Vein endothelial cell (primary cell): ENCODE results near the gene RAB8A. TPM values are rescaled to one million over a fixed set of nuclear protein-coding genes. Genes with fewer than 3 reads are reported as not detected.

Experiments
- total RNA-seq: library from RNA; depleted of rRNA; stranded (reverse); fragments of >200 nt; gene quantifications from 2 replicates; pipeline ENCODE4 v1.2.3, GENCODE V29; 2012

RAB8A gene
- 98.0 and 130 TPM in 2 replicates for total RNA-seq

GRCh38 chr19:16111160-16111908 is at the start of gene RAB8A:
RAB8A (plus strand) TSS chr19:16111889; CDS start chr19:16111902, 13 bp downstream.

GRCh38 chr19:16076154-16076957 is 35.3 kb upstream of the RAB8A start, which contains the start of gene TPM4:
TPM4 (plus strand) TSS chr19:16076495; CDS start chr19:16076566, 71 bp downstream.

DNA sequence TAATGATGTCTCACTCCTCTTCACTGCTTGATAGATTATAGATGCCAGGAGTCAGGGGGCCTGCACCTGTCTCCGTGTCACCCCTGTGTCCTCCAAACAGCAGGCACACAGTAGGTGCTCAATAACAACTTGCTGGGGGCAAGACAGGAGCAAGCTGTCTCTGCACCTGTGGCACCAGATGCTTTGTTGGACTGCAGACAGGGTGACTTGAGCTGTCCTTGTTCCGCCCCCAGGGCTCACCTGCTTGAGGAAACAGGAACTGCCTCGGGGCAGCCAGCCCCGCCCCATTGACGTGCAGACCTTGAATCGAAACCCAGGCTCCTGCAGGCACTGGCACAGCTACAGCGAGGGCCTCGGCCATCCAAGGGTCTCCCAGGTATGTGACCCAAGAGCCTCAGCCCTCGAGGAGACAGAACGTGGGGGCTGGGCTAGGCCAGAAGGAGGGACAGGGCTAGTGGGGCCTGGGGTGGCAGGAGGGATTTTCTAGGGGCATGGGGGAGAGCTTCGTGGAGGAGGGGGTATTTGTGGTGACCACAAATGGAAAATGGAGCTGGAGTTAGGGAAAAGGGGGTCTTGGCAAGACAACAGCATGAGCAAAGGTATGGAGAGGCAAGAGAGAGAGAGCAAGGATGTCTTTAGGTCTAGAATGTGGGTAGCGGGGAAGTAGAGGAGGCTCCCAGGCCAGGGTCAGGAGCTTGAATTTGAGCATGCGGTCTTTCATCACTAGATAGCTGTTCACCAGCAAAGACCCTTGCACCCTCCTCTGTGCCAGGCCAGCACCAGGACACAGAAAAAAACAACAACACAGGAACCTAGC is 31.9 kb downstream of the RAB8A start, which contains the start of gene HSH2D:
HSH2D (plus strand) TSS at position 287 of the 817 bp plus-strand sequence. CDS start 5,066 bp downstream, outside the sequence.

Other genes with a start within 250 kb of the RAB8A start
- gene CYP4F2, start 213.8 kb upstream of the RAB8A start, total RNA-seq, result not detected in 2 replicates
- not detected in 2 replicates for gene CYP4F11, start 177.4 kb upstream of the RAB8A start, total RNA-seq
- not detected in 2 replicates for gene OR10H4, start 162.9 kb upstream of the RAB8A start, total RNA-seq
- gene TPM4, start 35.4 kb upstream of the RAB8A start, total RNA-seq, result 741 and 843 TPM in 2 replicates
- gene HSH2D, start 31.8 kb downstream of the RAB8A start, total RNA-seq, result not detected in 2 replicates
- not detected in 2 replicates for gene CIB3, start 61.6 kb downstream of the RAB8A start, total RNA-seq
- gene FAM32A, start 73.5 kb downstream of the RAB8A start, total RNA-seq, result 129 and 143 TPM in 2 replicates
- 79.8 and 84.6 TPM in 2 replicates for gene AP1M1, start 86.0 kb downstream of the RAB8A start, total RNA-seq
- gene KLF2, start 212.9 kb downstream of the RAB8A start, total RNA-seq, result 4.2 and 9.5 TPM in 2 replicates